T47D (cell line): ENCODE measurements around the gene PARVA.

Experiments
- DNase-seq, 2 experiments: peaks; one replicate each; pipeline versions ENCODE4 v3.0.0 to v3.0.0-alpha.2; 2011 to 2012; ENCODE audit warnings: low read depth in 1 of 2, low spot score in 1 of 2
- JUND ChIP-seq: IDR thresholded peaks from 2 replicates; pipeline ENCODE4 v1.6.1; 2012; ENCODE audit warnings: low read depth
- in situ Hi-C: cut with HindIII; loops from 2 replicates; pipeline ENCODE4 v1.10.0; 2016; ENCODE audit warnings: low sequenced_read_pairs, low pct_unique_long_range_greater_than_20kb

Gene PARVA

GRCh38 chr11:12432507-12432906 is 55.1 kb downstream of the PARVA start:
- DNase-seq = no peak
- TF ChIP-seq JUND = no peak
- in situ Hi-C loops = no loop called here

GRCh38 chr11:12433121-12433520 is 55.8 kb downstream of the PARVA start:
- no peak for DNase-seq
- in situ Hi-C loops = no loop called here
- TF ChIP-seq JUND = no peak

- DNase-seq = no peak
- in situ Hi-C loops = no loop called here
- TF ChIP-seq JUND = no peak
These were observed 56.4 kb downstream of the PARVA start for GRCh38 chr11:12433571-12434324.

- no peak for DNase-seq
- TF ChIP-seq JUND = no peak
- in situ Hi-C loops = no loop called here
These were observed 56.9 kb downstream of the PARVA start for GRCh38 chr11:12434325-12434654.

- no peak for DNase-seq
- no peak for TF ChIP-seq JUND
- in situ Hi-C loops = no loop called here
These were observed 57.9 kb downstream of the PARVA start for GRCh38 chr11:12435264-12435663.

GRCh38 chr11:12436266-12436665 is 58.9 kb downstream of the PARVA start:
- TF ChIP-seq JUND = no peak
- DNase-seq = no peak
- in situ Hi-C loops = no loop called here

- in situ Hi-C loops = no loop called here
- no peak for TF ChIP-seq JUND
- no peak for DNase-seq
These were observed 60.9 kb downstream of the PARVA start for GRCh38 chr11:12438291-12438690.

GRCh38 chr11:12439615-12440014 is 62.2 kb downstream of the PARVA start:
- no peak for DNase-seq
- TF ChIP-seq JUND = no peak
- in situ Hi-C loops = no loop called here

GRCh38 chr11:12440565-12440964 is 63.2 kb downstream of the PARVA start:
- in situ Hi-C loops = no loop called here
- no peak for TF ChIP-seq JUND
- no peak for DNase-seq

- DNase-seq = no peak
- TF ChIP-seq JUND = no peak
- in situ Hi-C loops = no loop called here
These were observed 64.0 kb downstream of the PARVA start for GRCh38 chr11:12441231-12441861.

GRCh38 chr11:12444601-12445000 is 67.2 kb downstream of the PARVA start:
- in situ Hi-C loops = no loop called here
- no peak for DNase-seq
- TF ChIP-seq JUND = no peak

- no peak for TF ChIP-seq JUND
- in situ Hi-C loops = no loop called here
- no peak for DNase-seq
These were observed 67.6 kb downstream of the PARVA start for GRCh38 chr11:12445001-12445400.

GRCh38 chr11:12446863-12447262 is 69.5 kb downstream of the PARVA start:
- TF ChIP-seq JUND = no peak
- in situ Hi-C loops = no loop called here
- no peak for DNase-seq
